ENCODE measurements around the gene RAP1GDS1. TPM values are rescaled to one million over a fixed set of nuclear protein-coding genes. Genes with fewer than 3 reads are reported as not detected.

The RAP1GDS1 gene
- total RNA-seq, 1 donor from 2014 or later: 64.5 TPM

DNA sequence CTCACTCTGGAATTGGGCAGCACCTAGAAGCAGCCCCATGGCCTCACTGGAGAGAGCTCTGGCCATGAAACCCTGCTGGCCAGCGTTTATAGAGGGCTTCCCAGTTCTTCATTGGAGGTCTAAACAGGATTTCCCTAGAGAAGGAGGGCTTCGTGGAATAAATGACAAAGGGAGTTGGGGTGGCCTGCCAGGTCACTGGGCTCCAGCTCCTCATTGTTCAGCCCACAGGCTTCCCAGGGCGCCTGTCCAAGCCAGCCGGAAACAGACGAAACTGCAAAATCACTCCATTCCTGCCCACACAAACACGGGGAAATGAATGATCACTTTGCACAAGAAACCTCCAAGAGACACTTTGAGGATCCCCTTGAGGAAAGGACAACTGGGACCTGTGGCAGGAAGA is 207.5 kb downstream of the RAP1GDS1 start:
- Histone ChIP-seq H3K4me3 (ENCODE audit: insufficient read depth, low read depth, low read length) (no peak overlapping the region), H4K20me1 (ENCODE audit: insufficient read depth, low read length) (no peaks in the 10 kb centered on the region), H3K9ac (ENCODE audit: low read length) (peak overlapping the region; percentile 59), H3K36me3 (ENCODE audit: insufficient read depth, low read length) (peaks cover 17% of the 10 kb centered on the region), H3K4me2 (ENCODE audit: low read length) (peak overlapping the region; percentile 60), H2AFZ (ENCODE audit: low read depth, low read length) (no peak overlapping the region), H3K27ac (ENCODE audit: low read depth, low read length) (peak overlapping the region; percentile 79), H3K79me2 (ENCODE audit: insufficient read depth, low read length) (no peaks in the 10 kb centered on the region), H3K27me3 (ENCODE audit: insufficient read depth, low read length) (no peaks in the 10 kb centered on the region), H3K9me3 (ENCODE audit: insufficient read depth, low read depth, low read length) (no peaks in the 10 kb centered on the region), H3K4me1 (ENCODE audit: insufficient read depth, low read length) (peaks cover 43% of the 10 kb centered on the region)
- FAIRE-seq: no peak
- H3K9me3 Mint-ChIP-seq (ENCODE audit: unreplicated experiment): no peaks in the 10 kb centered on the region
- DNase-seq (ENCODE audit: low read depth): peak; percentile 80
- no peak overlapping the region for H3K4me3 Mint-ChIP-seq (ENCODE audit: unreplicated experiment)
- no peaks in the 10 kb centered on the region for H3K27me3 Mint-ChIP-seq (ENCODE audit: low read depth, unreplicated experiment)
- TF ChIP-seq, protein P1, sequence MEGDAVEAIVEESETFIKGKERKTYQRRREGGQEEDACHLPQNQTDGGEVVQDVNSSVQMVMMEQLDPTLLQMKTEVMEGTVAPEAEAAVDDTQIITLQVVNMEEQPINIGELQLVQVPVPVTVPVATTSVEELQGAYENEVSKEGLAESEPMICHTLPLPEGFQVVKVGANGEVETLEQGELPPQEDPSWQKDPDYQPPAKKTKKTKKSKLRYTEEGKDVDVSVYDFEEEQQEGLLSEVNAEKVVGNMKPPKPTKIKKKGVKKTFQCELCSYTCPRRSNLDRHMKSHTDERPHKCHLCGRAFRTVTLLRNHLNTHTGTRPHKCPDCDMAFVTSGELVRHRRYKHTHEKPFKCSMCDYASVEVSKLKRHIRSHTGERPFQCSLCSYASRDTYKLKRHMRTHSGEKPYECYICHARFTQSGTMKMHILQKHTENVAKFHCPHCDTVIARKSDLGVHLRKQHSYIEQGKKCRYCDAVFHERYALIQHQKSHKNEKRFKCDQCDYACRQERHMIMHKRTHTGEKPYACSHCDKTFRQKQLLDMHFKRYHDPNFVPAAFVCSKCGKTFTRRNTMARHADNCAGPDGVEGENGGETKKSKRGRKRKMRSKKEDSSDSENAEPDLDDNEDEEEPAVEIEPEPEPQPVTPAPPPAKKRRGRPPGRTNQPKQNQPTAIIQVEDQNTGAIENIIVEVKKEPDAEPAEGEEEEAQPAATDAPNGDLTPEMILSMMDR (IDR thresholded peaks at IDR 0.05; ENCODE audit: insufficient read depth, low read depth, low read length): no peak
- TF ChIP-seq EZH2 (IDR thresholded peaks at IDR 0.05; ENCODE audit: insufficient read depth, low read length): no peak
- H3K4me1 Mint-ChIP-seq (ENCODE audit: low read depth, unreplicated experiment): peaks cover 44% of the 10 kb centered on the region
- H3K36me3 Mint-ChIP-seq (ENCODE audit: low read depth, unreplicated experiment): peaks cover 13% of the 10 kb centered on the region
- H3K27ac Mint-ChIP-seq (ENCODE audit: unreplicated experiment): peak overlapping the region; percentile 42

GRCh38 chr4:98469771-98470170 is 208.6 kb downstream of the RAP1GDS1 start:
- Histone ChIP-seq H3K4me1 (ENCODE audit: insufficient read depth, low read length) (peaks cover 43% of the 10 kb centered on the region), H3K27ac (ENCODE audit: low read depth, low read length) (peak overlapping the region; percentile 5), H3K27me3 (ENCODE audit: insufficient read depth, low read length) (no peaks in the 10 kb centered on the region), H3K4me2 (ENCODE audit: low read length) (peak overlapping the region; percentile 40), H3K79me2 (ENCODE audit: insufficient read depth, low read length) (no peaks in the 10 kb centered on the region), H3K4me3 (ENCODE audit: insufficient read depth, low read depth, low read length) (no peak overlapping the region), H3K9ac (ENCODE audit: low read length) (no peak overlapping the region), H3K36me3 (ENCODE audit: insufficient read depth, low read length) (peaks cover 19% of the 10 kb centered on the region), H4K20me1 (ENCODE audit: insufficient read depth, low read length) (no peaks in the 10 kb centered on the region), H2AFZ (ENCODE audit: low read depth, low read length) (no peak overlapping the region), H3K9me3 (ENCODE audit: insufficient read depth, low read depth, low read length) (no peaks in the 10 kb centered on the region)
- Mint-ChIP-seq H3K27ac (ENCODE audit: unreplicated experiment) (peak overlapping the region; percentile 90), H3K27me3 (ENCODE audit: low read depth, unreplicated experiment) (no peaks in the 10 kb centered on the region), H3K9me3 (ENCODE audit: unreplicated experiment) (no peaks in the 10 kb centered on the region), H3K4me3 (ENCODE audit: unreplicated experiment) (no peak overlapping the region), H3K4me1 (ENCODE audit: low read depth, unreplicated experiment) (peaks cover 51% of the 10 kb centered on the region), H3K36me3 (ENCODE audit: low read depth, unreplicated experiment) (peaks cover 13% of the 10 kb centered on the region)
- DNase-seq (ENCODE audit: low read depth): no peak
- TF ChIP-seq EZH2 (IDR thresholded peaks at IDR 0.05; ENCODE audit: insufficient read depth, low read length): no peak
- TF ChIP-seq, protein P1 (IDR thresholded peaks at IDR 0.05; ENCODE audit: insufficient read depth, low read depth, low read length): no peak
- FAIRE-seq: no peak

DNA sequence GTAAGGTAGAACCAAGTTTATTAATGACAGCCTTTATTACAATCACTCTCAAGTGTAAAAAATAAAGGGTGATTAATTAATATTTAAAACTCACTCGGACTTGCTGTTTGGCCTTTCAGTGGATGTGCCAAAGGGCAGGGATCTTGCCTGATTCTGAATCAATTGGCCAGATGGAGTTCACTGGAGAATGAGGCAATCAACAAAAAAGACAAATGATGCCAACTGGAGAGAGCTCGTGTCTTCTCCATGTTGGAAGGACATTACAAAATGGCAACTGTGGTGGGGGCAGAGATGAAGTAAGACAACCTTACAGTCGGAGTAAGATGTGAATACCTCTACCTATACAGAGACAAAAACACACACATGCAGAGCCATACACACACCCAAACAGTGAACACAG is 209.2 kb downstream of the RAP1GDS1 start:
- H4K20me1 ChIP-seq (ENCODE audit: insufficient read depth, low read length): no peaks in the 10 kb centered on the region
- no peak for TF ChIP-seq EZH2 (IDR thresholded peaks at IDR 0.05; ENCODE audit: insufficient read depth, low read length)
- TF ChIP-seq, protein P1 (IDR thresholded peaks at IDR 0.05; ENCODE audit: insufficient read depth, low read depth, low read length): no peak
- H3K36me3 ChIP-seq (ENCODE audit: insufficient read depth, low read length): peaks cover 24% of the 10 kb centered on the region
- H3K4me1 Mint-ChIP-seq (ENCODE audit: low read depth, unreplicated experiment): peaks cover 51% of the 10 kb centered on the region
- H3K9me3 Mint-ChIP-seq (ENCODE audit: unreplicated experiment): no peaks in the 10 kb centered on the region
- peak overlapping the region; percentile 58 for H3K4me3 Mint-ChIP-seq (ENCODE audit: unreplicated experiment)
- H3K4me2 ChIP-seq (ENCODE audit: low read length): peak overlapping the region; percentile 40
- H3K27ac Mint-ChIP-seq (ENCODE audit: unreplicated experiment): peak overlapping the region; percentile 90
- H3K27me3 Mint-ChIP-seq (ENCODE audit: low read depth, unreplicated experiment): no peaks in the 10 kb centered on the region
- H3K27ac ChIP-seq (ENCODE audit: low read depth, low read length): peak overlapping the region; percentile 77
- H3K4me3 ChIP-seq (ENCODE audit: insufficient read depth, low read depth, low read length): no peak overlapping the region
- no peaks in the 10 kb centered on the region for H3K79me2 ChIP-seq (ENCODE audit: insufficient read depth, low read length)
- H3K27me3 ChIP-seq (ENCODE audit: insufficient read depth, low read length): no peaks in the 10 kb centered on the region
- FAIRE-seq (no peak), DNase-seq (ENCODE audit: low read depth) (no peak)
- H2AFZ ChIP-seq (ENCODE audit: low read depth, low read length): no peak overlapping the region
- H3K36me3 Mint-ChIP-seq (ENCODE audit: low read depth, unreplicated experiment): peaks cover 16% of the 10 kb centered on the region
- no peaks in the 10 kb centered on the region for H3K9me3 ChIP-seq (ENCODE audit: insufficient read depth, low read depth, low read length)
- no peak overlapping the region for H3K9ac ChIP-seq (ENCODE audit: low read length)
- peaks cover 43% of the 10 kb centered on the region for H3K4me1 ChIP-seq (ENCODE audit: insufficient read depth, low read length)

All from astrocyte (in vitro differentiated cells and primary cell).